ENCODE results near the gene ARHGEF7.

GRCh38 chr13:111082240-111082639 is 32.9 kb upstream of the ARHGEF7 start:
- TF ChIP-seq TEAD4 (CRISPR knock-in tag; IDR thresholded peaks at IDR 0.05) (no peak), E2F4 (CRISPR knock-in tag; IDR thresholded peaks at IDR 0.05; ENCODE audit: borderline replicate concordance, low read depth) (no peak), FOXP4 (CRISPR knock-in tag; IDR thresholded peaks at IDR 0.05) (no peak), E2F1 (CRISPR knock-in tag; IDR thresholded peaks at IDR 0.05) (no peak), ATF2 (CRISPR knock-in tag; IDR thresholded peaks at IDR 0.05; ENCODE audit: borderline replicate concordance, low read depth) (no peak), ZNF232 (CRISPR knock-in tag; IDR thresholded peaks at IDR 0.05) (no peak), NFE2L1 (CRISPR knock-in tag; IDR thresholded peaks at IDR 0.05) (no peak), NR2C2 (CRISPR knock-in tag; IDR thresholded peaks at IDR 0.05) (no peak), STAT6 (CRISPR knock-in tag; conservative IDR thresholded peaks at IDR 0.05; ENCODE audit: low read depth) (no peak), CREB1 (CRISPR knock-in tag; IDR thresholded peaks at IDR 0.05) (no peak), CTCF (IDR thresholded peaks at IDR 0.05) (no peak), KAT7 (CRISPR knock-in tag; IDR thresholded peaks at IDR 0.05; ENCODE audit: borderline replicate concordance) (no peak), ESRRA (CRISPR knock-in tag; IDR thresholded peaks at IDR 0.05; ENCODE audit: borderline replicate concordance) (no peak)
